Ectodermal cell (in vitro differentiated cells): ENCODE measurements around the gene FNDC3B.

Experiments used
- H3K27ac ChIP-seq: 2 replicates; pipeline ENCODE4 v1.7.0; 2013; ENCODE audit warnings: mild to moderate bottlenecking, low read depth, low read length; ENCODE audit not compliant: insufficient read depth, poor library complexity, severe bottlenecking
- H3K27me3 ChIP-seq: 2 replicates; pipeline ENCODE4 v1.7.0; 2013; ENCODE audit warnings: mild to moderate bottlenecking, low read length; ENCODE audit not compliant: insufficient read depth, control insufficient read depth, poor library complexity, severe bottlenecking
- H3K36me3 ChIP-seq: one replicate; pipeline ENCODE4 v1.7.0; 2013; ENCODE audit warnings: low read length; ENCODE audit not compliant: control insufficient read depth, insufficient read depth
- H3K4me1 ChIP-seq: one replicate; pipeline ENCODE4 v1.7.0; 2013; ENCODE audit warnings: low read length; ENCODE audit not compliant: control insufficient read depth, insufficient read depth
- H3K4me3 ChIP-seq: 2 replicates; pipeline ENCODE4 v1.7.0; 2013; ENCODE audit warnings: low read depth, low read length, control low read depth; ENCODE audit not compliant: insufficient read depth
- H3K9me3 ChIP-seq: 2 replicates; pipeline ENCODE4 v1.7.0; 2013; ENCODE audit warnings: mild to moderate bottlenecking, low read length, moderate library complexity; ENCODE audit not compliant: control insufficient read depth
- WGBS, 2 experiments: methylation state at CpG; one replicate each; pipeline ENCODE4 v1.1.7; 2013; ENCODE audit warnings: missing lambda C conversion rate in 2 of 2; 5-methylcytosine and 5-hydroxymethylcytosine counted together

FNDC3B gene

DNA sequence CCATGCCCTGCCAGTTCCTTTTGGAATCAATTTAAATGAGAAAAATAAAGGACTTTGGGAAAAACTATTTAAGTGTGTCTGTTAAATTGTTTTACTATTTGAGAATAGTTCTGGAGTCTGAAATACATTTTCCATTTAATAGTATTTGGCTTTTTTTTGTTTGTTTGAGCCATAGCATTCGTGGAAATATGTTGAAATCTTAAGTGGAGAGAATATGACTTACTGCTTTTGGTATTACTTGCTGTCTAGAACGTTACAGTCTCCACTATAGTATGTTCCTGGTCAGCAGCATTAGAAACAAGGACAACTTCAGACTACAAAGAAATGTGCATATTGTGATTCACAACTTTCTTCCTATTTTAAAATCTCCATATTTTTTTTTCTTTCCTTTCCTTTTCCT, 229.5 kb downstream of the FNDC3B start:
- Histone ChIP-seq H3K27ac (no peak overlapping the region), H3K9me3 (no peaks in the 10 kb centered on the region), H3K27me3 (no peaks in the 10 kb centered on the region), H3K36me3 (no peaks in the 10 kb centered on the region), H3K4me1 (no peaks in the 10 kb centered on the region), H3K4me3 (no peak overlapping the region)
- WGBS, 2 experiments: 94 to 96% methylated on average over 2 of the region's 2 CpGs

DNA sequence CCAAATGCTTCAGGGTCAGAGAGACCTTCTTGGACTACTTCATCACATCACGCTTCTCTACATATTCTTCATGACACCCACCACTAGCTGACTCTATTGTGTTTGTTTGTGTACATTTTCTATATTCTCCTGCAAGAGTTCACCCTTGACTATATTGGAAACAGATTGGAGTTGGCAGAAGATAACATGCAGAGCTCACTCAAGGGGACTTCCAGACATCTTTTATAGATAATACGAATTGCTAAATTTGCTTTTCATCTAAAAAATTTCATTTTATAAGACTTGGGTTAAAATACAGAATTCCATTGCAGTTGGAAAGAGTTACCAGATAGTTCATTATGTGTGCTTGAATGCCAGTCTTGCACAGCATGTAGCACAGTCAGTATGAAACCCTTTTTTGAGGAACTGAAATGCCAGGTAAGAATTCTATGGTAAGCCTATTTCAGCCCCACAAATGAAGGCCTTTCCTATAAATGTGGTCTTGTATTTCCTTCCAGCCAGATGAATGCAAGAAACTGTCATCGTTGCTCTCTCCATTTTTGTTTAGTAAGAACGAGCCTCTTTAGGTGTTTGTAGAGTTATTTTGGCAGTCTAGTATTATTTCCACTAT, 231.3 kb downstream of the FNDC3B start:
- Histone ChIP-seq H3K27me3 (no peaks in the 10 kb centered on the region), H3K36me3 (no peaks in the 10 kb centered on the region), H3K9me3 (no peaks in the 10 kb centered on the region), H3K4me1 (no peaks in the 10 kb centered on the region), H3K4me3 (no peak overlapping the region), H3K27ac (no peak overlapping the region)
- WGBS, 2 experiments: 80 to 85% methylated on average over 1 to 3 of the region's 4 CpGs

DNA sequence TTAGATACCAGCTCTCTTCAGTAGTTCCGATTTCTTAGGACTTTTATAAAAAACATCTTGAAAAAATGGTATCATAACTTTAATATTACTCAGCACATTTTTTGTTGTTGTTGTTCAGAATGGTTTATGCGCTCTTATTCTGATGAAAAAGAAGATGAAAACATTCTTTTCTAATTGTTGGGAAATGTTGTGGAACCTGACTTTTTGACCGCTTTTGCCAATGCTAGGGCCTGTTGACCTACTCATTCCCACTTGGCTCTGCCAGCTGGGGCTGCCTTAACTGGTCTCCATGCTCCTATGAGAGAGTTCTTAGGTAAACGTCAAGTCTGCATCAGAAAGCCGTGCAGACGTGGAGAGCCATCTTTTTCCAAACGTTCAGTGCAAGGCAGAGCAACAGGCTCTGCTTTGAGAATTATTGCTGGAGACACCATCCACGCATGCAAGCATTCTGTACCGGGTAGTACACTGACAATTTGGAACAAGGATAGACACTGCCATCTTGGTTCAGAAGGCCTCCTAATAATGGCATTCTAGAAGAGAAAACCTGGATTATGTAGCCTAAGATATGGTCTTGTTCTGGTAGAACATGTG, 232.1 kb downstream of the FNDC3B start:
- Histone ChIP-seq H3K36me3 (no peaks in the 10 kb centered on the region), H3K9me3 (no peaks in the 10 kb centered on the region), H3K27me3 (no peaks in the 10 kb centered on the region), H3K4me1 (no peaks in the 10 kb centered on the region), H3K27ac (no peak overlapping the region), H3K4me3 (no peak overlapping the region)
- WGBS, 2 experiments: 93 to 97% methylated on average over 7 to 9 of the region's 9 CpGs

DNA sequence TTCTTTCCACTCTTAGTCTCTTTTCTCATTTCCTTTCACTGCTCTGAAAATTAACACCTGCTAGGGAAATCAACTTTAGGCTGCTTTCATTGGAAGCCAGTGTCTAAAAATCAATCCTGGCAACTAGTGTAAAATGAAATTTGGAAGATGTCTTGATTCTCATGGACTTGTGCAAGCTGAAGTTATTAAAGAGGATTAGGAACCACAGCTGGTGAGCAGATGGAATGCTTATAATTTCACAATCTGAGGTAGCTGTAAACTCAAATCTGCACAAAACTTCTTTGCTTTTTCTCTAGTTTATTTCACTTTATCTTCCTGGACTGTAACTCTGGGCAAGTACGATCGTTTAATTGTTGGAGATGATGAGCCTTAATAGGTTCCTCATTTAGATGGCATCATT, 233.3 kb downstream of the FNDC3B start:
- Histone ChIP-seq H3K27me3 (no peaks in the 10 kb centered on the region), H3K27ac (no peak overlapping the region), H3K9me3 (no peaks in the 10 kb centered on the region), H3K4me3 (no peak overlapping the region), H3K36me3 (no peaks in the 10 kb centered on the region), H3K4me1 (no peaks in the 10 kb centered on the region)
- 100% methylated on average over 2 of the region's 2 CpGs; no CpG with 5 or more reads in 1 of the 2 experiments for WGBS, 2 experiments

DNA sequence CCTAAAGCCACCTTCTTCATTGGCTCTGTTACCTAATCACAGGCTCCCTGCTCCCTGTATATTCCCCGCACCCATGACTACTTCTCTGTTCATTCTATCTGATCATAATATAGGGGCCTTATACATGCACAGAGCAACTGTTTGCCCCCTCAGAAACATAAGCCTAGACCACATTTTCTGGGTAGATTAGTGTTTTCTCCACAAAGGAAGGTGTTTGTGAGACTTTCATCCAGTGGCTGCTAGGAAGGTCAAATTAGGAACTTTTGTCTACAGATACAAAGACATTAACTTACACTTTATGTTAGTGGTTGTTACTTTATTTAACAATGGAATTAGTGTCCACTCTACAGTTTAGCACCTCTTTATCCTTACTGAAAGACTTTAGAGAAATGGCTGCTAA, 234.0 kb downstream of the FNDC3B start:
- no peaks in the 10 kb centered on the region for H3K27me3 ChIP-seq
- no peak overlapping the region for H3K27ac ChIP-seq
- H3K9me3 ChIP-seq: no peaks in the 10 kb centered on the region
- WGBS, 2 experiments: 94 to 100% methylated on average over 1 of the region's 1 CpG
- H3K36me3 ChIP-seq: no peaks in the 10 kb centered on the region
- no peaks in the 10 kb centered on the region for H3K4me1 ChIP-seq
- no peak overlapping the region for H3K4me3 ChIP-seq

GRCh38 chr3:172274906-172275305, 235.5 kb downstream of the FNDC3B start:
- no peak overlapping the region for H3K27ac ChIP-seq

GRCh38 chr3:172275586-172275985, 236.2 kb downstream of the FNDC3B start:
- 98 to 100% methylated on average over 1 of the region's 1 CpG for WGBS, 2 experiments
- no peaks in the 10 kb centered on the region for H3K27me3 ChIP-seq
- H3K27ac ChIP-seq: no peak overlapping the region
- no peaks in the 10 kb centered on the region for H3K9me3 ChIP-seq
- peaks cover 4% of the 10 kb centered on the region for H3K4me1 ChIP-seq
- H3K36me3 ChIP-seq: no peaks in the 10 kb centered on the region
- H3K4me3 ChIP-seq: no peak overlapping the region

More at GRCh38 chr3:172274906-172275305, 235.5 kb downstream of the FNDC3B start:
- Histone ChIP-seq H3K4me3 (no peak overlapping the region), H3K4me1 (peaks cover 4% of the 10 kb centered on the region), H3K36me3 (no peaks in the 10 kb centered on the region), H3K9me3 (no peaks in the 10 kb centered on the region), H3K27me3 (no peaks in the 10 kb centered on the region)
- 92 to 97% methylated on average over 2 of the region's 2 CpGs for WGBS, 2 experiments

DNA sequence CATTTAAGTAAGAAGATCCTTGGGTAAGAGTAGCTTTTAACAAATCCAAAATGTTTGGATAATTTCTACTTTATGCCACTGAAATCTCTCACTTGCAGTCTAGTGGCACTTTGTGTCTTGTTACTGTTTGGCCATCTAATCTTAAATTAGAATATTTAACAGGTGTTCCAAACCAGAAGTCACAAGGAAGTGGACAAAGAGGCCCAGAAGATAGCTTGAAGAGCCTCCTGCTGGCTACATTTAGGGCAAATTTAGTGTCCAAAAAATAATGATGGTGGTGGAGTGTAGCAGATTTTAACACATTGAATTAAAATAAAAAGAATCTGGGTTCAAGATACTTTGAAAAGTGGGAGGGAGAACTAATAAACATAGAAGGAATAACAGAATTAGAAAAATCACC, 236.7 kb downstream of the FNDC3B start:
- H3K27ac ChIP-seq: no peak overlapping the region
- H3K36me3 ChIP-seq: no peaks in the 10 kb centered on the region
- no peaks in the 10 kb centered on the region for H3K27me3 ChIP-seq
- H3K4me1 ChIP-seq: peaks cover 4% of the 10 kb centered on the region
- no peak overlapping the region for H3K4me3 ChIP-seq
- no peaks in the 10 kb centered on the region for H3K9me3 ChIP-seq

- no peaks in the 10 kb centered on the region for H3K27me3 ChIP-seq
- WGBS, 2 experiments: 95 to 100% methylated on average over 4 to 5 of the region's 5 CpGs
- H3K36me3 ChIP-seq: no peaks in the 10 kb centered on the region
- H3K4me1 ChIP-seq: peaks cover 4% of the 10 kb centered on the region
- no peak overlapping the region for H3K27ac ChIP-seq
- no peak overlapping the region for H3K4me3 ChIP-seq
- H3K9me3 ChIP-seq: no peaks in the 10 kb centered on the region
These were observed 237.8 kb downstream of the FNDC3B start for GRCh38 chr3:172277151-172277652.

DNA sequence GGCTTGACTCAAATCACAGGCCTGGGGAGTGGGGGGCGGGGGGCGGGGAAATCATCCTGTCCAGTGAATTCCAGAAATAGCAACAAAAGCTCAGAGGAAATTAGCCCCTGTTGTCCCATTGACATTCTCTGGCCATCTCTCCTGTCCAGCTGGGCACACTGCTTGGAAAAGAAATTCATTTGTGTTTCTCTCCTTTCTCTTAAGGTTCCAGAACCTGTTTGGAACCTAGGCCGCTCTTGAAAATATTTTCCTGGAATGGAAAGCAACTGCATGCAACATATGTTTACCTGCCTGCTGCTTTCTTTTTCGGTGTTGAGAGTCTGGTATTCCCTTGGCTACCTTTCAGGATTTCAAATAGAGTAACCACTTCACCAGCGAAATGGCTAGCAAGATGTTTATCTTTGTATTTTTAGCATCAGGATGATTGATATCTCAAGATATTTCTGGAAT, 239.8 kb downstream of the FNDC3B start:
- Histone ChIP-seq H3K27ac (no peak overlapping the region), H3K4me1 (peaks cover 4% of the 10 kb centered on the region), H3K4me3 (no peak overlapping the region), H3K27me3 (no peaks in the 10 kb centered on the region), H3K36me3 (no peaks in the 10 kb centered on the region), H3K9me3 (no peaks in the 10 kb centered on the region)
- 88 to 94% methylated on average over 5 of the region's 5 CpGs for WGBS, 2 experiments
